Caco-2 (cell line): ENCODE measurements around the gene AUTS2. TPM values are rescaled to one million over a fixed set of nuclear protein-coding genes. Genes with fewer than 3 reads are reported as not detected.

ENCODE experiments used
- BruUV-seq: library from RNA; stranded (reverse); fragments of 400-500 nt; replicated peaks from 2 replicates; lab custom pipeline; 2021; lab: Mats Ljungman, UMichigan
- CTCF ChIA-PET: fragments of 300-600 bp; sonication (Branson Sonifier 250); formaldehyde crosslinking; loops from one replicate; lab custom pipeline; 2022; ENCODE audit warnings: antibody characterized with exemption; lab: Charles Lee
- POLR2A ChIA-PET: fragments of 300-600 bp; sonication (Branson Sonifier 250); formaldehyde crosslinking; loops from one replicate; lab custom pipeline; 2022; ENCODE audit warnings: antibody characterized with exemption; lab: Charles Lee
- DNase-seq, 2 experiments: peaks; one replicate each; pipeline versions ENCODE4 v3.0.0 to v3.0.0-alpha.2; 2020 to 2022
- H3K27me3 ChIP-seq: replicated peaks from 2 replicates; pipeline ENCODE4 v1.6.0; 2011; ENCODE audit warnings: low read length; ENCODE audit not compliant: control insufficient read depth, insufficient read depth
- H3K36me3 ChIP-seq: 2 replicates; pipeline ENCODE4 v1.5.1; 2011; ENCODE audit warnings: low read length; ENCODE audit not compliant: control insufficient read depth, insufficient read depth
- H3K4me1 ChIP-seq: fragments of 250-450 bp; sonication (Bioruptor Pico); 2 replicates; pipeline ENCODE4 v1.5.1; 2020; ENCODE audit warnings: mild to moderate bottlenecking
- H3K4me3 ChIP-seq: 2 replicates; pipeline ENCODE4 v1.5.1; 2011; ENCODE audit warnings: low read depth, mild to moderate bottlenecking, control low read depth, low read length
- H3K9me3 ChIP-seq: fragments of 250-450 bp; sonication (Bioruptor Pico); 2 replicates; pipeline ENCODE4 v1.5.1; 2020; ENCODE audit warnings: mild to moderate bottlenecking, moderate library complexity
- H3K27ac Mint-ChIP-seq: one replicate; pipeline ENCODE4 v1.8.0; 2022; ENCODE audit warnings: mixed read lengths; ENCODE audit not compliant: unreplicated experiment
- H3K27me3 Mint-ChIP-seq: one replicate; pipeline ENCODE4 v1.8.0; 2022; ENCODE audit warnings: mixed read lengths; ENCODE audit not compliant: insufficient read depth, unreplicated experiment
- H3K36me3 Mint-ChIP-seq: one replicate; pipeline ENCODE4 v1.8.0; 2022; ENCODE audit warnings: mild to moderate bottlenecking, mixed read lengths; ENCODE audit not compliant: insufficient read depth, unreplicated experiment
- H3K4me1 Mint-ChIP-seq: one replicate; pipeline ENCODE4 v1.8.0; 2022; ENCODE audit warnings: low read depth, mixed read lengths; ENCODE audit not compliant: unreplicated experiment
- H3K4me3 Mint-ChIP-seq: one replicate; pipeline ENCODE4 v1.8.0; 2022; ENCODE audit warnings: mild to moderate bottlenecking, moderate library complexity, mixed read lengths; ENCODE audit not compliant: unreplicated experiment
- H3K9me3 Mint-ChIP-seq: one replicate; pipeline ENCODE4 v1.8.0; 2022; ENCODE audit warnings: mixed read lengths; ENCODE audit not compliant: unreplicated experiment
- intact Hi-C: fragments of 100-400 bp; cut with micrococcal nuclease; formaldehyde crosslinking; loops from one replicate; pipeline ENCODE4 v1.10.0; 2022; ENCODE audit not compliant: unreplicated experiment
- total RNA-seq: library from RNA; stranded (reverse); gene quantifications from 2 replicates; pipeline ENCODE4 v1.2.3, GENCODE V29; 2022
- TF ChIP-seq, protein P1 (sequence below), 2 experiments: fragments of 200-600 bp in 1 of 2; IDR thresholded peaks; 1 replicate in 1 of 2; 2 replicates in 1 of 2; pipeline versions ENCODE4 v1.5.1 to v1.8.0; 2011 to 2022; ENCODE audit warnings: antibody characterized with exemption in 1 of 2, control low read depth in 1 of 2, inconsistent platforms in 1 of 2, low read depth in 1 of 2, low read length in 1 of 2, mild to moderate bottlenecking in 1 of 2, moderate library complexity in 1 of 2; ENCODE audit not compliant: insufficient read depth in 1 of 2, severe bottlenecking in 1 of 2, unreplicated experiment in 1 of 2

The AUTS2 gene
- total RNA-seq, 1 experiment from 2014 or later = 37.1 TPM

DNA sequence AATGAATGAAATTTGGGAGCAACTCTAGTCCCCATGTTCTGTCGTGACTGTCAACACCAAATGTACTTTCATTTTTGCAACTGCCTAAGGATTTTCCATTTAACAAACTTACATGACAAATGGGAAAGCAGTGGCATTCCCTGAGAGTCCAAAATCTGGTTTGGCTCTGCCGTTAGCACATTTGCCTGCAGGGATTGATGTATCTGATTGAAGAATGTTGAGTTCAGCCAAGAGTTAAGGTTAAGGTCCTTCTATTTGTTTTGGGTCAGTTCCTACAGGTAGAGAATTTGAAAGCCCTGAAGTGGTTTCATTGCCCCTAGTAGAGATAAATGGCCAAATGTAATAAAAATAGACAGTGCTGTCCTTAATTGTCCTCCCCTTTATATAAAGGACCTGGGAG is 1127.2 kb downstream of the AUTS2 start:
- Mint-ChIP-seq H3K27me3 (no peaks in the 10 kb centered on the region), H3K4me3 (no peak overlapping the region), H3K36me3 (no peaks in the 10 kb centered on the region), H3K9me3 (no peaks in the 10 kb centered on the region), H3K27ac (no peak overlapping the region), H3K4me1 (peaks cover 13% of the 10 kb centered on the region)
- no peaks in the 10 kb centered on the region for H3K27me3 ChIP-seq
- no peak for DNase-seq
- TF ChIP-seq, protein P1, sequence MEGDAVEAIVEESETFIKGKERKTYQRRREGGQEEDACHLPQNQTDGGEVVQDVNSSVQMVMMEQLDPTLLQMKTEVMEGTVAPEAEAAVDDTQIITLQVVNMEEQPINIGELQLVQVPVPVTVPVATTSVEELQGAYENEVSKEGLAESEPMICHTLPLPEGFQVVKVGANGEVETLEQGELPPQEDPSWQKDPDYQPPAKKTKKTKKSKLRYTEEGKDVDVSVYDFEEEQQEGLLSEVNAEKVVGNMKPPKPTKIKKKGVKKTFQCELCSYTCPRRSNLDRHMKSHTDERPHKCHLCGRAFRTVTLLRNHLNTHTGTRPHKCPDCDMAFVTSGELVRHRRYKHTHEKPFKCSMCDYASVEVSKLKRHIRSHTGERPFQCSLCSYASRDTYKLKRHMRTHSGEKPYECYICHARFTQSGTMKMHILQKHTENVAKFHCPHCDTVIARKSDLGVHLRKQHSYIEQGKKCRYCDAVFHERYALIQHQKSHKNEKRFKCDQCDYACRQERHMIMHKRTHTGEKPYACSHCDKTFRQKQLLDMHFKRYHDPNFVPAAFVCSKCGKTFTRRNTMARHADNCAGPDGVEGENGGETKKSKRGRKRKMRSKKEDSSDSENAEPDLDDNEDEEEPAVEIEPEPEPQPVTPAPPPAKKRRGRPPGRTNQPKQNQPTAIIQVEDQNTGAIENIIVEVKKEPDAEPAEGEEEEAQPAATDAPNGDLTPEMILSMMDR (IDR thresholded peaks at IDR 0.05; ENCODE audit: insufficient read depth in 1 of 2, low read depth in 1 of 2, low read length in 1 of 2, severe bottlenecking in 1 of 2, unreplicated experiment in 1 of 2) = no peak
- H3K4me1 ChIP-seq = peaks cover 5% of the 10 kb centered on the region; the same call in 1 of the 2 replicates
- H3K9me3 ChIP-seq = no peaks in the 10 kb centered on the region
- no peak overlapping the region for H3K4me3 ChIP-seq
- H3K36me3 ChIP-seq = no peaks in the 10 kb centered on the region
- POLR2A ChIA-PET = no interaction called here
- intact Hi-C loops = no loop called here
- BruUV-seq = no TSS peak
- CTCF ChIA-PET = no interaction called here

DNA sequence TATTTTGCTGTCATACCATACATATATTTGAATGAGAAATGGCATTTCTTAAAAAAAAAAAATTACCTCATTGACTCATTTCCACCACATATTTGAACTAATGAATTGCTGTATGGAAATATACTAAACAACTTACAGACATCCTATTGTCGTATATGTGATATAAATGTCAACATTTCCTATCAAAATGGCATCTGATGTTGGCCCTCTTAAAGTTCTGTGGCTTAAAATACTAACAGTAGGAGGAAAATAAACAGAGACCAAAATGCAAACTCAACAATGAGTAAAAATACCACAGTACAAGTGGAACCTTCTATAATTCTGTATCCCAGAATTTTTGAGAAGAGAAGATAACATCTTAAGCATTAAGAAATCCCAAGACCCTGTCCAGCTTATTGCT is 1128.0 kb downstream of the AUTS2 start:
- Mint-ChIP-seq H3K4me3 (no peak overlapping the region), H3K27ac (no peak overlapping the region), H3K4me1 (peaks cover 8% of the 10 kb centered on the region), H3K27me3 (no peaks in the 10 kb centered on the region), H3K36me3 (no peaks in the 10 kb centered on the region), H3K9me3 (no peaks in the 10 kb centered on the region)
- TF ChIP-seq, protein P1 (IDR thresholded peaks at IDR 0.05; ENCODE audit: insufficient read depth in 1 of 2, low read depth in 1 of 2, low read length in 1 of 2, severe bottlenecking in 1 of 2, unreplicated experiment in 1 of 2) = no peak
- Histone ChIP-seq H3K4me1 (peaks cover 5% of the 10 kb centered on the region; the same call in 1 of the 2 replicates), H3K9me3 (no peaks in the 10 kb centered on the region), H3K27me3 (no peaks in the 10 kb centered on the region), H3K4me3 (no peak overlapping the region), H3K36me3 (no peaks in the 10 kb centered on the region)
- intact Hi-C loops = no loop called here
- ChIA-PET POLR2A (no interaction called here), CTCF (no interaction called here)
- TSS peak; percentile 20 for BruUV-seq
- no peak for DNase-seq

DNA sequence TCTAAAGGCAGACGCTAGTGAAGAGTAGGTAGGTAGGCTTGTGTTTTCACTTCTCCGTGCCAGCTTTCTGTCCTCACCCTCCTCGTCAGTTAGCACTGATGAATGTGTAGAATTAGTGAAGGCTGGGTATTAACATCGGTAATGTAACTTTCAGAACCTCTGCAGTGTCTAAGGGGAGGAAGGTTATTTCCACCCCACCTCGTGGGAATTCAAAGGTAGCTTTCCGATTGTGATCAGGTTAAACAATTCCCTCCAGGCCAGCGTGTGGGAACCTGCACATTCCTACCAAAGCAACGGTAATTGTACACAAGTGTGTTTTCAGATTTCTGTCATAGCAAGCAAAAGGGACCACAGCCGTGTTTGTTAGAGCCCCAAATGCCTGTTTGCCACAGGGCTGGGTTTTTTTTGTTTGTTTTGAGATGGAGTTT is 1128.7 kb downstream of the AUTS2 start:
- H3K4me3 Mint-ChIP-seq = no peak overlapping the region
- Histone ChIP-seq H3K4me3 (no peak overlapping the region), H3K9me3 (no peaks in the 10 kb centered on the region), H3K4me1 (peaks cover 5% of the 10 kb centered on the region; the same call in 1 of the 2 replicates), H3K27me3 (no peaks in the 10 kb centered on the region), H3K36me3 (no peaks in the 10 kb centered on the region)
- DNase-seq = no peak
- ChIA-PET POLR2A (no interaction called here), CTCF (no interaction called here)
- no peak overlapping the region for H3K27ac Mint-ChIP-seq
- intact Hi-C loops = no loop called here
- H3K27me3 Mint-ChIP-seq = no peaks in the 10 kb centered on the region
- TF ChIP-seq, protein P1 (IDR thresholded peaks at IDR 0.05; ENCODE audit: insufficient read depth in 1 of 2, low read depth in 1 of 2, low read length in 1 of 2, severe bottlenecking in 1 of 2, unreplicated experiment in 1 of 2) = no peak
- no peaks in the 10 kb centered on the region for H3K36me3 Mint-ChIP-seq
- H3K9me3 Mint-ChIP-seq = no peaks in the 10 kb centered on the region
- BruUV-seq = no TSS peak
- peaks cover 8% of the 10 kb centered on the region for H3K4me1 Mint-ChIP-seq
